MM.1S (cell line): ENCODE measurements around the gene TSPAN31.

Experiments
- CTCF ChIP-seq: fragments of 300-600 bp; sonication (generic); IDR thresholded peaks from 2 replicates; pipeline ENCODE4 v1.5.1; 2016; ENCODE audit warnings: antibody characterized with exemption, low read length, mixed read lengths
- EZH2 ChIP-seq: fragments of 300-600 bp; sonication (generic); optimal IDR thresholded peaks from 2 replicates; pipeline ENCODE3; 2017; ENCODE audit warnings: low read depth, mild to moderate bottlenecking, antibody characterized with exemption, low read length, mixed read lengths

DNA sequence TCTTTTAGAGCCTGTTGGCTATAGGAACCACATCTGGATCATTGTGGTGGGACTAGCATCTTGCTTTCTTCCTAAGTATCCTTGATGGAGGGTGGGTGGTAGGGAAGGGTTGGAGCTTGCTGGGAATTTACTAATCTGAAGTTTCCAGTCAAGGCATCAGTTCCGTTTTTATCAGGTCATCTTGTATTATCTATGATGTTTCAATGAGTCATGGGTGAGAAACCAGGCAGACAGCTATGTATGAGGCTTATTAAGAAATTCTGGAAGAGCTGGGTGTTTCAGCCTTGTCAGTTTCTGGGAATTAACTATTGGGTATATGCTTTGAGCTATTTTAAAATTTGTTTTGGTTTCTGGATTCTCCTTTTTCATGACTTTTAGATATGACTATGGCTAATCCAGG lies 49.1 kb downstream of the TSPAN31 start:
- TF ChIP-seq CTCF (no peak), EZH2 (no peak)
